Gastroesophageal sphincter (tissue), 4 donors: ENCODE data around the gene POP4. TPM values are rescaled to one million over a fixed set of nuclear protein-coding genes. Genes with fewer than 3 reads are reported as not detected.

Experiments
- ATAC-seq: fragments of 150-250 bp; one replicate; pipeline ENCODE4 v1.9.1; 2016; ENCODE audit warnings: mild to moderate bottlenecking, moderate library complexity
- H3K27ac ChIP-seq, 4 donors: fragments of 200-600 bp; sonication (generic) in 3 of 4; 1 replicate in 3 of 4; 2 replicates in 1 of 4; pipeline ENCODE4 v1.5.1; 2016 to 2019
- H3K27me3 ChIP-seq: fragments of 200-600 bp; sonication (generic); one replicate; pipeline ENCODE4 v1.5.1; 2019
- H3K36me3 ChIP-seq, 2 donors: fragments of 200-600 bp; sonication (generic); one replicate each; pipeline ENCODE4 v1.5.1; 2019; ENCODE audit warnings: control low read depth in 1 of 2
- H3K4me1 ChIP-seq, 3 donors: fragments of 200-600 bp; sonication (generic); 1 replicate in 2 of 3; 2 replicates in 1 of 3; pipeline ENCODE4 v1.5.1; 2016 to 2019; ENCODE audit warnings: control low read depth in 2 of 3
- H3K4me3 ChIP-seq, 2 donors: fragments of 200-600 bp; sonication (generic); one replicate each; pipeline ENCODE4 v1.5.1; 2019; ENCODE audit warnings: mild to moderate bottlenecking in 1 of 2, moderate library complexity in 1 of 2
- H3K9me3 ChIP-seq, 3 donors: fragments of 200-600 bp; sonication (generic); one replicate each; pipeline ENCODE4 v1.5.1; 2017 to 2019; ENCODE audit warnings: control low read depth in 2 of 3
- EP300 ChIP-seq: sonication (generic); formaldehyde crosslinking; IDR thresholded peaks from one replicate; pipeline ENCODE4 v1.6.1; 2017; ENCODE audit warnings: antibody characterized with exemption, mild to moderate bottlenecking
- POLR2A ChIP-seq, 2 donors: fragments of 450-650 bp; IDR thresholded peaks; one replicate each; pipeline ENCODE4 v1.6.1; 2017; ENCODE audit warnings: antibody characterized with exemption in 2 of 2, mild to moderate bottlenecking in 2 of 2, moderate library complexity in 1 of 2
- POLR2AphosphoS5 ChIP-seq: sonication (generic); formaldehyde crosslinking; IDR thresholded peaks from one replicate; pipeline ENCODE4 v1.6.1; 2017; ENCODE audit warnings: antibody characterized with exemption
- WGBS, 2 donors: methylation state at CpG; one replicate each; pipeline ENCODE4 v1.1.5; 2018; ENCODE audit warnings: low coverage in 1 of 2; 5-methylcytosine and 5-hydroxymethylcytosine counted together
- total RNA-seq, 4 donors: library from RNA; depleted of rRNA; stranded (reverse); fragments of >200 nt; gene quantifications; one replicate each; pipeline ENCODE4 v1.1.0, GENCODE V29; 2016
- TF ChIP-seq, protein P1 (sequence below), 4 experiments: fragments of 200-600 bp in 2 of 4; fragments of 450-650 bp in 2 of 4; sonication (generic) in 1 of 4; IDR thresholded peaks; one replicate each; pipeline ENCODE4 v1.5.1; 2017 to 2019; ENCODE audit warnings: antibody characterized with exemption in 4 of 4, mild to moderate bottlenecking in 2 of 4, moderate library complexity in 2 of 4

The POP4 gene
- total RNA-seq, 4 donors from 2014 or later, result 41.4 to 79.7 (median 61.7) TPM

GRCh38 chr19:29622166-29623070, 16.3 kb downstream of the POP4 start:
- WGBS, 2 donors, result 74 to 75% methylated on average over 3 to 6 of the region's 23 CpGs
- Histone ChIP-seq H3K27ac (no peak overlapping the region), H3K36me3 (no peaks in the 10 kb centered on the region), H3K4me1 (no peaks in the 10 kb centered on the region), H3K9me3 (no peaks in the 10 kb centered on the region), H3K4me3 (no peak overlapping the region), H3K27me3 (peaks cover 26% of the 10 kb centered on the region)
- no peak for ATAC-seq
- TF ChIP-seq POLR2AphosphoS5 (no peak), POLR2A (IDR thresholded peaks at IDR 0.05) (no peak), EP300 (no peak)
- TF ChIP-seq, protein P1, sequence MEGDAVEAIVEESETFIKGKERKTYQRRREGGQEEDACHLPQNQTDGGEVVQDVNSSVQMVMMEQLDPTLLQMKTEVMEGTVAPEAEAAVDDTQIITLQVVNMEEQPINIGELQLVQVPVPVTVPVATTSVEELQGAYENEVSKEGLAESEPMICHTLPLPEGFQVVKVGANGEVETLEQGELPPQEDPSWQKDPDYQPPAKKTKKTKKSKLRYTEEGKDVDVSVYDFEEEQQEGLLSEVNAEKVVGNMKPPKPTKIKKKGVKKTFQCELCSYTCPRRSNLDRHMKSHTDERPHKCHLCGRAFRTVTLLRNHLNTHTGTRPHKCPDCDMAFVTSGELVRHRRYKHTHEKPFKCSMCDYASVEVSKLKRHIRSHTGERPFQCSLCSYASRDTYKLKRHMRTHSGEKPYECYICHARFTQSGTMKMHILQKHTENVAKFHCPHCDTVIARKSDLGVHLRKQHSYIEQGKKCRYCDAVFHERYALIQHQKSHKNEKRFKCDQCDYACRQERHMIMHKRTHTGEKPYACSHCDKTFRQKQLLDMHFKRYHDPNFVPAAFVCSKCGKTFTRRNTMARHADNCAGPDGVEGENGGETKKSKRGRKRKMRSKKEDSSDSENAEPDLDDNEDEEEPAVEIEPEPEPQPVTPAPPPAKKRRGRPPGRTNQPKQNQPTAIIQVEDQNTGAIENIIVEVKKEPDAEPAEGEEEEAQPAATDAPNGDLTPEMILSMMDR (IDR thresholded peaks at IDR 0.05), result no peak

- no peak for ATAC-seq
- Histone ChIP-seq H3K27me3 (peaks cover 26% of the 10 kb centered on the region), H3K9me3 (no peaks in the 10 kb centered on the region), H3K4me3 (no peak overlapping the region), H3K36me3 (no peaks in the 10 kb centered on the region), H3K27ac (no peak overlapping the region), H3K4me1 (no peaks in the 10 kb centered on the region)
- no peak for TF ChIP-seq POLR2AphosphoS5
- no peak for TF ChIP-seq EP300
- TF ChIP-seq, protein P1 (IDR thresholded peaks at IDR 0.05), result no peak
- no peak for TF ChIP-seq POLR2A (IDR thresholded peaks at IDR 0.05)
- 68 to 80% methylated on average over 10 to 15 of the region's 18 CpGs for WGBS, 2 donors
Observed at GRCh38 chr19:29623726-29624488, 17.8 kb downstream of the POP4 start.

GRCh38 chr19:29624489-29625185, 18.6 kb downstream of the POP4 start:
- Histone ChIP-seq H3K9me3 (no peaks in the 10 kb centered on the region), H3K4me1 (no peaks in the 10 kb centered on the region), H3K27ac (no peak overlapping the region), H3K27me3 (peaks cover 26% of the 10 kb centered on the region), H3K36me3 (no peaks in the 10 kb centered on the region), H3K4me3 (no peak overlapping the region)
- no peak for TF ChIP-seq POLR2A (IDR thresholded peaks at IDR 0.05)
- no peak for TF ChIP-seq EP300
- TF ChIP-seq, protein P1 (IDR thresholded peaks at IDR 0.05), result no peak
- no peak for TF ChIP-seq POLR2AphosphoS5
- ATAC-seq, result no peak
- 40 to 48% methylated on average over 1 to 3 of the region's 6 CpGs for WGBS, 2 donors

DNA sequence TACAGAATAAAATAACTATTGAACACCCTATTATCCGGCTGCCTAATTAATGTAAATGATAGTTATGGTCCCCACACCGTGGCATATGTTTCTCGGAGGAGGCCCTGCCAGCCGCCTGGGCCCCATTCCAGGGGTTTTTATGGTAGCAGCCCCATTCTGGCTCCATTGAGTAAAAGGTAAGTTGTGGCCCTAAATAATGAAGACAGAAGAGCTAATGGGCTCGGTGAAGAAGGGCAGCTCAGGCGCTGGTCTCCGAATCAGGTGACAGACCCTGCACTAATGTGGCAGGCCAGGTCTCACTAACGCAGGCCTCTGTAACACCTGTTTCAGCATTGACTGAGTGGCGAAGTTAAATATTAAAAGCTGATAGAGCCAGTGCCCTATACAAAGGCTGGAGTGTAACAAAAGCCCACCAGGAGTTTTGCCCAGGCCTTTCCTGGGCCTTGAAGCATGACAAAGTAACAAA, 19.1 kb downstream of the POP4 start:
- Histone ChIP-seq H3K27me3 (peaks cover 26% of the 10 kb centered on the region), H3K36me3 (no peaks in the 10 kb centered on the region), H3K4me3 (no peak overlapping the region), H3K9me3 (no peaks in the 10 kb centered on the region), H3K4me1 (no peaks in the 10 kb centered on the region), H3K27ac (no peak overlapping the region)
- no peak for ATAC-seq
- 80% methylated on average over 2 of the region's 9 CpGs; no CpG with 5 or more reads in 1 of the 2 donors for WGBS, 2 donors
- TF ChIP-seq POLR2AphosphoS5, result no peak
- no peak for TF ChIP-seq EP300
- TF ChIP-seq, protein P1 (IDR thresholded peaks at IDR 0.05), result no peak
- no peak for TF ChIP-seq POLR2A (IDR thresholded peaks at IDR 0.05)
